ENCODE measurements around the gene PASD1.

DNA sequence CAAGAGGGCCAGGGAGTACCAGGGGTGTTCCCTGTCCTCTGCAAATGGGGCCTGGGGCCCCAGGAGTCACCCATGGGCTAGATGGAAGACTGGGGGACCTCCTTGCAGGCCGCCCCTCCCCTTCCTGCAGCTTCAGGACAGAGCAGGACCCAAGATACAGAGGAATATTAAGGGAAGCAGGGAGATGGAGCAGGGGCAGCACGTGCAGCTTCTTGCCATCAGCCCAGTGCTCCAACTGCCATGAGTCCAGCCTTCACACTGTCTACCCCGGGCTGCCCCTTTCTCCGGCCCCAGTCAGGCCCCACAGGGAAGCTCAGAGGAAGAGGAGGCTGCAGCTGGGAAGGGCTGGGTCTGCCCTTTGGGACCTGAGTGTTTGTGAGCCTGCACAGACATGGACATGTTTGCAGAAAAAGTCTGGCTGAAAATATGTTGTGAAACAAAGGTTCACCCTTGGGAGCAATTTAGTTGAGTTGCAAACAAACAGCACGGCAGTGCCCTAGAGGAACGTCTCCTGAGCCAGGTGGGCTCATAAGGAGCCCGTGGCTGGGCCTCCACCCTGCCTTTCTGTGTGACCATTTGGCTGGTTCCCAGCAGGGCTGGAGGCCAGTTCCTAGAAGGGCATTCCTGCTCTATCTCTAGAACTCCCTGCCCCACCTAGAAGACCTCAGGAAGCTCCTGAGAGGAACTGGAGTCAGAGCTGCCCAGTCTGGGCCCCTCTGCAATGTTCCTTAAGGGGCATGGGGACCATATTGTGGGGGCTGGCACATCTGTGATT, 161.3 kb downstream of the PASD1 start:
- TF ChIP-seq POLR2A (IDR thresholded peaks at IDR 0.05; ENCODE audit: low read depth, low read length) = no peak
- TF ChIP-seq POLR2AphosphoS5 (IDR thresholded peaks at IDR 0.05; ENCODE audit: low read depth, low read length) = no peak
- no peak for TF ChIP-seq TAF1 (IDR thresholded peaks at IDR 0.05; ENCODE audit: borderline replicate concordance, low read depth, low read length)
